Activated naive CD4-positive, alpha-beta T cell treated with anti-CD3 and anti-CD28 coated beads for 36 hours (primary cell): Measurements from ENCODE around the gene ZCCHC7. TPM values are rescaled to one million over a fixed set of nuclear protein-coding genes. Genes with fewer than 3 reads are reported as not detected.

Experiments used
- CTCF ChIA-PET: fragments of 350-600 bp; sonication (Branson Sonifier 250); formaldehyde crosslinking; loops from one replicate; lab custom pipeline; 2021; ENCODE audit warnings: antibody characterized with exemption; lab: Charles Lee
- DNase-seq: peaks from one replicate; pipeline ENCODE4 v3.0.0-alpha.2; 2020
- H3K27ac Mint-ChIP-seq: one replicate; pipeline ENCODE4 v1.8.0; 2021; ENCODE audit warnings: mild to moderate bottlenecking, mixed read lengths
- H3K27me3 Mint-ChIP-seq: one replicate; pipeline ENCODE4 v1.8.0; 2021; ENCODE audit warnings: low read depth, mixed read lengths
- H3K36me3 Mint-ChIP-seq: one replicate; pipeline ENCODE4 v1.8.0; 2021; ENCODE audit warnings: low read depth, mixed read lengths
- H3K4me1 Mint-ChIP-seq: one replicate; pipeline ENCODE4 v1.8.0; 2021; ENCODE audit warnings: low read depth, mixed read lengths
- H3K4me3 Mint-ChIP-seq: one replicate; pipeline ENCODE4 v1.8.0; 2021; ENCODE audit warnings: mild to moderate bottlenecking, moderate library complexity, mixed read lengths
- H3K9me3 Mint-ChIP-seq: one replicate; pipeline ENCODE4 v1.8.0; 2021; ENCODE audit warnings: mixed read lengths
- intact Hi-C: fragments of 100-400 bp; cut with micrococcal nuclease; formaldehyde crosslinking; loops from one replicate; pipeline ENCODE4 v1.15.1; 2023
- total RNA-seq, 2 experiments: library from RNA; stranded (reverse); gene quantifications; one replicate each; pipeline ENCODE4 v1.2.3, GENCODE V29; 2021

ZCCHC7 gene
- total RNA-seq, 2 experiments from 2014 or later, result 28.8 to 29.1 TPM

DNA sequence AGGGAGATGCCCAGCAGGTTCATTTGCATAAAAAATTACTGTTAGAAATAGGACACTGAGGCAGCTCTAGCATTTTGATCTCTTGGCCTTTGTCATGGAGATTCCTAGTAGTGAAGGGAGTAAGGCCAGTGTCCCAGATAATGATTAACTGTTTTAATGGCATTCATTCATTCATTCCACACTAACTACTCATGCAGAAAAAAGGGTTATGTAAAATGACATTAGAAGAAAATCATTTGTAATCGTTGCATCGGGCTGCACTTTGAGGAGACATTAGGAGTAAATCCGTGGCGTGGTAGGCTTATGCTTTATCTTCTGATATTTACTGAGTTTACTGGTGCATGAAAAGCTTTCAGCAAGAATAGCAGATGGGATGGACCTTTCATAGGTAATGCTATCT lies 219.5 kb downstream of the ZCCHC7 start:
- Mint-ChIP-seq H3K27ac (no peak overlapping the region), H3K36me3 (no peaks in the 10 kb centered on the region), H3K4me3 (no peak overlapping the region), H3K4me1 (no peaks in the 10 kb centered on the region), H3K27me3 (no peaks in the 10 kb centered on the region), H3K9me3 (no peaks in the 10 kb centered on the region)
- CTCF ChIA-PET, result interaction anchor here (0.6 to 0.7 kb wide), 2 partner anchors 10 to 263 kb away, joined by 3 read pairs; no protein-coding TSS in a partner anchor
- no peak for DNase-seq
- intact Hi-C loops, result no loop called here

- Mint-ChIP-seq H3K4me1 (no peaks in the 10 kb centered on the region), H3K27me3 (no peaks in the 10 kb centered on the region), H3K4me3 (no peak overlapping the region), H3K36me3 (no peaks in the 10 kb centered on the region), H3K9me3 (no peaks in the 10 kb centered on the region), H3K27ac (no peak overlapping the region)
- DNase-seq, result no peak
- intact Hi-C loops, result no loop called here
- CTCF ChIA-PET, result no interaction called here
These were observed 220.6 kb downstream of the ZCCHC7 start for GRCh38 chr9:37340961-37341360.

DNA sequence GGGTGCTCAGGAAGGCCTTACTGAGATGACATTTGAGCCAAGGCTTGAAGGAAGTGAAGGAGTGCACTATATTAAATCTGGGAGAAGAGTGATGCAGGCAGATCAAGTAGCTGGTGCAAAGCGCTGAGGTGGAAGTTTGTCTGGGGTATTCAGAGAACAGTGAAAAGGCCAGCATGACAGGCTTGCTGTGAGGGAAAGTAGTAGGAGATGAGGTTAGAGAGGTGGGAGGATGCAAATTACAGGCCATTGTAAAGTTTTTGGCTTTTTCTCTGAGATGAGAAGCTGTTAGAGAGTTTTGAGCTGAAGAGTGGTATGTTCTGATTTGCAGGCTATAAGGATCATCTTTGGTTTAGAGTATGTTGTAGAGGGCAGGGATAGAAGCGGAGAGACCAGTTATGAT lies 221.3 kb downstream of the ZCCHC7 start:
- Mint-ChIP-seq H3K4me1 (no peaks in the 10 kb centered on the region), H3K4me3 (no peak overlapping the region), H3K36me3 (no peaks in the 10 kb centered on the region), H3K27me3 (no peaks in the 10 kb centered on the region), H3K9me3 (no peaks in the 10 kb centered on the region), H3K27ac (no peak overlapping the region)
- DNase-seq, result no peak
- CTCF ChIA-PET, result interaction anchor here (0.5 kb wide), 1 partner anchor 11 kb away, joined by 3 read pairs; no protein-coding TSS in a partner anchor
- intact Hi-C loops, result no loop called here

- CTCF ChIA-PET, result no interaction called here
- intact Hi-C loops, result no loop called here
- DNase-seq, result no peak
These were observed 222.1 kb downstream of the ZCCHC7 start for GRCh38 chr9:37342493-37342892.

DNA sequence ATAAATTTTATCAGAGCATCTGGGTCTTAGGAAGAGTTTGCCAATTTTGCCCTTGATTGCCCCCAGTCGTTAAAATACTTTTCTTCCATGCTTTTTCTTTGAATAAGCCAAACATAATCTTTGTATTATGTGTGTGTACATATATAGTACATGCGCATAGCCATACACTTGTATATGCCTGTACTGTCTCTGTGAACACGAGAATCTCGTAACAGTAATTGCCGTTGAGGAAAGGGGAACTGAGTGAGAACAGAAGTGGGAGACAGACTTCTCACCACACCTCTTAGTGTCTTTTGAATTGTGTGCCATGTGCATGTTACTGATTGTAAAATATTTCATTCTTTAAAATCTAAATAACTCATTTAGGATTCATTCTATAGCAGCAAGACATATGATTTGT lies 222.5 kb downstream of the ZCCHC7 start:
- Mint-ChIP-seq H3K4me3 (no peak overlapping the region), H3K27ac (no peak overlapping the region), H3K9me3 (no peaks in the 10 kb centered on the region), H3K4me1 (no peaks in the 10 kb centered on the region), H3K36me3 (no peaks in the 10 kb centered on the region), H3K27me3 (no peaks in the 10 kb centered on the region)
- CTCF ChIA-PET, result no interaction called here
- intact Hi-C loops, result no loop called here
- no peak for DNase-seq

More at GRCh38 chr9:37342493-37342892, 222.1 kb downstream of the ZCCHC7 start:
- H3K9me3 Mint-ChIP-seq, result no peaks in the 10 kb centered on the region
- no peak overlapping the region for H3K4me3 Mint-ChIP-seq
- no peak overlapping the region for H3K27ac Mint-ChIP-seq
- H3K36me3 Mint-ChIP-seq, result no peaks in the 10 kb centered on the region
- H3K27me3 Mint-ChIP-seq, result no peaks in the 10 kb centered on the region
- no peaks in the 10 kb centered on the region for H3K4me1 Mint-ChIP-seq

GRCh38 chr9:37343724-37344123 lies 223.3 kb downstream of the ZCCHC7 start:
- H3K9me3 Mint-ChIP-seq, result no peaks in the 10 kb centered on the region
- no peaks in the 10 kb centered on the region for H3K4me1 Mint-ChIP-seq
- CTCF ChIA-PET, result interaction anchor here (0.7 kb wide), 1 partner anchor 19 kb away, joined by 3 read pairs; no protein-coding TSS in a partner anchor
- peaks cover 2% of the 10 kb centered on the region for H3K36me3 Mint-ChIP-seq
- no peak overlapping the region for H3K27ac Mint-ChIP-seq
- H3K27me3 Mint-ChIP-seq, result no peaks in the 10 kb centered on the region
- intact Hi-C loops, result no loop called here
- no peak overlapping the region for H3K4me3 Mint-ChIP-seq
- DNase-seq, result no peak

DNA sequence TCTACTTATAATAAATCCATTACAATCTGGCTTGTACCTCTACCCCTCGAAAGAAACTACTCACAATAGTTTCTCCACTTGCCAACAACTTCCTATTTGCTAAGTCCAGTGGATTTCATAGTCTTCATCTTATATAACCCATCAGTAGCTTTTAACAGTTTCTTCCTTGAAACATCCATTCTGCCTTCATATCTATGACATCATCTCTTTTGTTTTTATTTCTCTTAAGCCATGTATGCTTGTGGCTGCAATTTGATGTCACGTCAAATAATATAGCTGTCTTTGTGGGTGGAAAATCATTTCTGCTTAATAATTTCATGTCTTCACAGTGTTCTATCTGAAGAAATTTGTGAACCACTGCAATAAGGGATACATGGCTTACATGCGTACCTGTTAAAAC lies 224.7 kb downstream of the ZCCHC7 start:
- Mint-ChIP-seq H3K27ac (no peak overlapping the region), H3K36me3 (peaks cover 2% of the 10 kb centered on the region), H3K4me3 (no peak overlapping the region), H3K9me3 (no peaks in the 10 kb centered on the region), H3K27me3 (no peaks in the 10 kb centered on the region), H3K4me1 (no peaks in the 10 kb centered on the region)
- intact Hi-C loops, result no loop called here
- CTCF ChIA-PET, result interaction anchor here (0.8 to 1.2 kb wide), 2 partner anchors 15 to 20 kb away, joined by 3 read pairs; no protein-coding TSS in a partner anchor
- DNase-seq, result no peak

DNA sequence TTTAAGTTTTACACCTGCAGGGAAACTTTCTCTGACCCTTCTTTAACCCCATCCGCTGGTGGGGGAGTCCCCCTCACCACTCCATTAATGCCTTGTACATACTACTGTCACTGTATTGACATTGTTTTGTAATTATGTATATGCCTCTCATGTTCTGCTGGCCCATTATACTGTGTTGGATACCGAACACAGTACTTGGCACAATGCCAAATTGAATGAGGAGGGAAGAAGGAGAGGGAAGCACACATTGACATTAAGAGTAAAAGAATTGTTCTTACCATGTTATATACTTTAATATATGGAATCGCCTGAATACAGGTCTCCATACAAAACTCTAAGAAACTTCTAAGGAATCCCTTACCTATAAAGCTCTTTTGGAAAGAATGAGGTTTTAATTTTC lies 228.5 kb downstream of the ZCCHC7 start:
- Mint-ChIP-seq H3K27ac (no peak overlapping the region), H3K9me3 (no peaks in the 10 kb centered on the region), H3K27me3 (no peaks in the 10 kb centered on the region), H3K4me3 (no peak overlapping the region), H3K36me3 (peaks cover 13% of the 10 kb centered on the region), H3K4me1 (no peaks in the 10 kb centered on the region)
- DNase-seq, result no peak
- intact Hi-C loops, result no loop called here
- CTCF ChIA-PET, result interaction anchor here (0.7 kb wide), 1 partner anchor 307 kb away, joined by 8 read pairs; no protein-coding TSS in a partner anchor

DNA sequence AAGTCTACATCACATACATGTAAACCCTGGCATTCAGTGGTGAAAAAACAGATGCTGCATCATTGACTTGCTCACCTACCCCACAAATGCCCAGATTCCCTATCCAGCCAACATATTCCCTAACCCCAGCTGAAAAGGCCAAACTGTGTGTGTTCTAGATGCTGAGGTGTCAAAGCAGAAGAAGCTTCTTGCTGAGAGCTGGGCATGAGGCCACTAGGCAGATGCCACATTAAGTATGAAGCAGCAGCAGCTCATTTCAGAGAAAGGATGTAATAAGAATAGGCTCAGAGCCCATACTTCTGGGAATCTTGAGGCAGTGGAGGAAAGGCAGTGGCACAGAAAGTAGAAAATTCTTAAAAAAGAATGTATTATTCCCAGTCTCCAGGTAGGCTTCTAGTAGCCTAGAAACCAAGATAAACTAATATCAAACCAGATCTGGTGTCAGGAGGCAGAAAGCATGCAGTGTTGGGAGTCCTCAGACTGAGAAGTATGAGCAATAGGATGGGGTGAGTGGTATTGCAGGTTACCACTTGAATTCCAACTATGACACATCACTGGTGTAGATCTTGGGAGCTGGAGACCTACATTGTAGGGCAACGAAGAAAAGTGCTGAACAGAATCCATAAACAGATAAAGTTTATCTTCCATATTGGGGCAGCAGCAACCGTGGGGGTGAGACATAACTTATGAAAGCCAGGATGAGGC lies 230.3 kb downstream of the ZCCHC7 start:
- Mint-ChIP-seq H3K9me3 (no peaks in the 10 kb centered on the region), H3K27me3 (no peaks in the 10 kb centered on the region), H3K4me3 (no peak overlapping the region), H3K27ac (no peak overlapping the region), H3K36me3 (peaks cover 19% of the 10 kb centered on the region), H3K4me1 (no peaks in the 10 kb centered on the region)
- intact Hi-C loops, result no loop called here
- CTCF ChIA-PET, result interaction anchor here (1.0 to 1.2 kb wide), 2 partner anchors 14 to 41 kb away, joined by 3 to 4 read pairs; no protein-coding TSS in a partner anchor
- DNase-seq, result no peak

DNA sequence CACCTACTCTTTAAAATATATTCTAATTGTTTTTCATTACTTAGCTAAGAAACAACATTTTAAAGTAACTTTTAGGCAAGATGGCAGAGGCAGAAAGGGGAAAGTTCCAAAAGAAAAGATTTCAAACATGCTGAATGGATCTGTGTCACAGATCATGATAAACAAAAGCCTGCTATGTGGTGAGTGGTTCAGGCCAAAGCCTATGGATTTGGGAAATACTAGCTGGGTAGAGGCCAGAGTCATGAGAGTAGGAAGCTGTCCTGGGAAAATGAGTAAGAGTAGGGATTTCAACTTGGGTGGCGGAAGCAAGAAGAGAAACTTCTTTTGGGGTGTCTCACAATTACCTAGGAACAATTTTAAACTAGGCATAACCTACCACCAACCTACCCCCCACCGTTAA lies 233.4 kb downstream of the ZCCHC7 start:
- H3K27me3 Mint-ChIP-seq, result no peaks in the 10 kb centered on the region
- H3K4me3 Mint-ChIP-seq, result no peak overlapping the region
- H3K27ac Mint-ChIP-seq, result no peak overlapping the region
- DNase-seq, result no peak
- no peaks in the 10 kb centered on the region for H3K9me3 Mint-ChIP-seq
- CTCF ChIA-PET, result no interaction called here
- peaks cover 31% of the 10 kb centered on the region for H3K36me3 Mint-ChIP-seq
- H3K4me1 Mint-ChIP-seq, result peaks cover 2% of the 10 kb centered on the region
- intact Hi-C loops, result no loop called here

- no peak overlapping the region for H3K27ac Mint-ChIP-seq
- intact Hi-C loops, result no loop called here
- H3K36me3 Mint-ChIP-seq, result peaks cover 6% of the 10 kb centered on the region
- no peaks in the 10 kb centered on the region for H3K27me3 Mint-ChIP-seq
- CTCF ChIA-PET, result no interaction called here
- DNase-seq, result no peak
- no peak overlapping the region for H3K4me3 Mint-ChIP-seq
- H3K9me3 Mint-ChIP-seq, result no peaks in the 10 kb centered on the region
- no peaks in the 10 kb centered on the region for H3K4me1 Mint-ChIP-seq
These were observed 242.1 kb downstream of the ZCCHC7 start for GRCh38 chr9:37362430-37362829.

GRCh38 chr9:37363124-37363523 lies 242.8 kb downstream of the ZCCHC7 start:
- H3K36me3 Mint-ChIP-seq, result peaks cover 2% of the 10 kb centered on the region
- H3K4me3 Mint-ChIP-seq, result no peak overlapping the region
- no peaks in the 10 kb centered on the region for H3K27me3 Mint-ChIP-seq
- DNase-seq, result no peak
- no peaks in the 10 kb centered on the region for H3K4me1 Mint-ChIP-seq
- intact Hi-C loops, result no loop called here
- H3K9me3 Mint-ChIP-seq, result no peaks in the 10 kb centered on the region
- CTCF ChIA-PET, result no interaction called here
- H3K27ac Mint-ChIP-seq, result no peak overlapping the region

DNA sequence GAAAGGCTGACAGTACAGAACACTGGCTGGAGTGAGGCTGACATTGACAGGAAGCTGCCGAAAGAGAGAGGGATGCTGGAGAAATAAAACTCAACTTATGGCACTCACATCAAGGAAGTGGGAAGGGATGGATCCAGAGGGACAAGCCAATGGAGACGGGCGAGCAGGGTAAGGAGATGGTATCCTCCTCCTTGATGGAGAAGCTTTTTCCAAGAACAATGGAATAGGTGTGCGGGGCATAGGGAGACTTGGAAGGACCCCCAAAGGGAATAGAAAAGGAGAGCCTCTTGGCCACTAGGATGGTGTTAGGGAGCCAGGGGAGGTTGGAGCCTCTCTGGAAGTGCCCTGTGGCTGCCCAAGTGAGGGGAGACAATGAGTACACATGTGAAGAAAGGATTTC lies 243.8 kb downstream of the ZCCHC7 start:
- no peak overlapping the region for H3K27ac Mint-ChIP-seq
- intact Hi-C loops, result loop anchor here (1.0 kb wide), 1 partner anchor 368 kb away; no protein-coding TSS in a partner anchor
- H3K4me1 Mint-ChIP-seq, result no peaks in the 10 kb centered on the region
- no peaks in the 10 kb centered on the region for H3K27me3 Mint-ChIP-seq
- H3K4me3 Mint-ChIP-seq, result no peak overlapping the region
- CTCF ChIA-PET, result interaction anchor here (0.5 to 1.9 kb wide), 7 partner anchors 19 to 491 kb away, joined by 3 to 6 read pairs (median 3); no protein-coding TSS in a partner anchor
- no peaks in the 10 kb centered on the region for H3K9me3 Mint-ChIP-seq
- H3K36me3 Mint-ChIP-seq, result peaks cover under 1% of the 10 kb centered on the region
- no peak for DNase-seq
